ENCODE measurements around the gene OR6B1.
"Not testable (repeated sequence)": the region's sequence is repeated elsewhere in the genome, so short reads cannot be mapped to it uniquely, and the experiment has no call there.

The OR6B1 gene

DNA sequence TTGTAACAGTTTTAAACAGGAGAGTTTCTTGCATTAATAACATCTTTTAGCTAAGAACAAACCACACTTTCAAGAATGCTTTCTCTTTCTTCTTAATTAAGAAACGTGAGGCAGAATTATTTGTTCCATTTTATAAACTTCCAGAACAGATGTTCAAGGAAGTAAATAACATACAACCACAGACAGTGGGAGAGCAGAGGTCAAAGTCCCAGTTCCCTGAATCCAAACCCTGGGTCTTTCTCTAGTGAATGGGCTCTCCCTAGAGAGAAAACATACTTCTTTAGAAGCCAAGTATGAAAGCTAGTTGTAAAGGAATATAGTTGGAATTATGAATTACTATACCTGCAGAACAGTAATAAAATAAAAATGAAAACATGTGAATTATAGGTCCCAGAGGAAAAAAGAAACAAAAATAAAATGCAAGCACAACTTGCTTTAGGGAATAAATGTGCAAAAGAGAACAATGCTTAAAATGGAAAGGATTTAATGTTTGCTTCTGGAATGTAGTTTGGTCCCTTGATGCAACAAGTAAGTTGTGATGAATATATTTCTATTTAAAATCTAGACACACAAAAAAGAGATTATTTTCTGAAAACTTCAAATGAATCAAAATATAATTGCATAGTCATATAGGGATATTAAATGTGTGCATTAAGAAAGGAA is 6.0 kb downstream of the OR6B1 start:
- no peak for DNase-seq (ENCODE audit: low spot score)

- no peak for DNase-seq (ENCODE audit: low spot score)
Measured at GRCh38 chr7:144006692-144007042, 6.5 kb downstream of the OR6B1 start.

GRCh38 chr7:144009361-144009760 is 9.2 kb downstream of the OR6B1 start:
- no peak for DNase-seq (ENCODE audit: low spot score)

DNA sequence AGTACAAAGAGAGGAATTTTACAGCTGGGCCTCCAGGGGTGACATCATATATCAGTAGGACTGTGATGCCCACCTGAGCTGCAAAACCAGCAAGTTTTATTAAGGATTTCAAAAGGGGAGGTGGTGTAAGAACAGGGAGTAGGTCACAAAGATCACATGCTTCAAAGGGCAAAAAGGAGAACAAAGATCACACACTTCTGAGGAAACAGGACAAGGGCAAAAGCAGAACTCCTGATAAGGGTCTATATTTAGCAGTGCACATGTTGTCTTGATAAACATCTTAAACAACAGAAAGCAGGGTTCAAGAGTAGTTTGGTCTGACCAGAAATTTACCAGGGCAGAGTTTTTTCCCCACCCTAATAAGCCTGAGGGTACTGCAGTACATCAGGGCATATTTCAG is 9.9 kb downstream of the OR6B1 start:
- DNase-seq (ENCODE audit: low spot score) = not testable (repeated sequence)

DNA sequence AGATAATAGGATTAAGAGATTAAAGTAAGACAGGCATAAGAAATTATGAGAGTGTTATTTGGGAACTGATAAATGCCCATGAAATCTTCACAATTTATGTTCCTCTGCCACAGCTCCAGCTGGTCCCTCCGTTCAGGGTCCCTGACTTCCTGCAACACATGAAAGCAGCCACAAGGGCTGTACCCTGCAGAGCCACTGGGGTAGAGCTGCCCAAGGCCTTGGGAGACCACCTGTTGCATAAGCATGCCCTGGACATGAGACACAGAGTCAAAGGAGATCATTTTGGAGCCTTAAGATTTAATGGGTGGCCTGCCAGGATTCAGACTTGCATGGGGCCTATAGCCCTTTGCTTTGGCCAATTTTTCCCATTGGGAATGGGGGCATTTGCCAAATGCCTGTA is 10.7 kb downstream of the OR6B1 start:
- not testable (repeated sequence) for DNase-seq (ENCODE audit: low spot score)

- DNase-seq (ENCODE audit: low spot score) = no peak
Measured at GRCh38 chr7:144011458-144012230, 11.5 kb downstream of the OR6B1 start.

- DNase-seq (ENCODE audit: low spot score) = no peak
Measured at GRCh38 chr7:144018065-144018464, 17.9 kb downstream of the OR6B1 start.

DNA sequence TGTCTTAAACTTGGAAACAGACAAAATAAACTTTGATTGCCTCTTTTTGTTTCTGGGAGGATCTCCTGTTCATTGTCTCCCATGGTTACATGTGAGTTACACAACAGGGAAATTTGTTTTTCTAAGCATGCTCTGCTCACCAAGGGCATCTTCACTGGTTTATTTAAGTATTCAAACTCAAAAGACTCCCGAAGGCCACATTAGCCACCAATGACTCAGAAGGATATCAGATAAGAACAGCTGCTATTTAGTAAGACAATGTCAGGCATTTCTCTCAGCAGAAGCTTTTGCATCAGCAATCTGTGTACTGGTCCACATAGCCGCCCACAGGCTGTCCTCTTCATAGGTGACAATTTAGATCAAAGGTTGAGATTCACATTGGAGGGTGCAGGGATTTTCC is 19.3 kb downstream of the OR6B1 start:
- no peak for DNase-seq (ENCODE audit: low spot score)

DNA sequence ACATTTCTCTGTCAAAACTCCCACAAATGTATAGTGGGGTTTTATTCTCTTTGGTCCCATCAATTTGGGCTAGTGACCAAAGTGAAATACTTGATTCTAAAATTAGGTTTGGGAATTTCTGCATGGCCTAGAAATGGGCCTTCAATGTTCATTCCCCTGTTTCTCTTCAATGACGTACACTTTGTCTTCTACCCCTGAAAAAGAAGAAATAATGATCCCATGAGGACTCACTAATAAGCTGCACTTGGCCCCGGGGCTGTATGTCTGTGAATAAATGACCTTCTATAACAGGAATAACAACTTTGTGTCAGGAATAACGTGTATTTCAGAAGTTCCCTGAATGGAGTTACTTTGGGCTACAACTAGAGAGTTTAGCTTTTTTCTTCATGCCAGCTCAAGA is 20.2 kb downstream of the OR6B1 start:
- no peak for DNase-seq (ENCODE audit: low spot score)

GRCh38 chr7:144022169-144022568 is 22.0 kb downstream of the OR6B1 start:
- DNase-seq (ENCODE audit: low spot score) = no peak

DNA sequence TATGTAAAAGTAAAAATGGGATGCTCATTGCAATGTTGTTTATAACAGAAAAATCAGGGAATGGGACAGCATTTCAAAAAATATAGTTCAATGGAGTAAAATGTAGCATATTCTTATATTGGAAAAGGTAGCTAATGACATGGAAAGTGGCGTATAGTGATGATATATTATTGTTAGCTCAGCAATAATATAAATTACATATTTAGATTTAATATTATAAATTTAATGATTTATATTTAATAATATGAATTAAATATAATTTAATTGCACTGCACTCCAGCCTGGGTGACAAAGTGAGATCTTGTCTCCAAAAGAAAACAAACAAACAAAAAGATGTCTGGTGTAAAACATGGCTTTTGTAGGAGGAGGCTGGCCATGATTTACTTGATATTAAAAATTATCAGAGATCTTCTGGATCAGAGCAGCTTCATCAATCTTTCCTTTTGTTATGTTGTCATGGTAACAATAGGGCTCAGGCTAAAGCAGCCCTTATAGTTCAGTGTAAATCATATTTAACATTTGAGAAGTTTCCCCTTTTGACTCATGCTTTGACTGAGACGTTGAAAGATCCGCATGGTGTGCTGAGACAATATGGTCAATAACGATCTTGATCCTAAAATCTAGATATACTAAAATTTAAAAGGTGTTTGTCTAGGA is 23.2 kb downstream of the OR6B1 start:
- no peak for DNase-seq (ENCODE audit: low spot score)

- no peak for DNase-seq (ENCODE audit: low spot score)
Measured at GRCh38 chr7:144024213-144024612, 24.1 kb downstream of the OR6B1 start.

- DNase-seq (ENCODE audit: low spot score) = no peak
Measured at GRCh38 chr7:144026203-144026883, 26.2 kb downstream of the OR6B1 start.

GRCh38 chr7:144027070-144027469 is 26.9 kb downstream of the OR6B1 start:
- no peak for DNase-seq (ENCODE audit: low spot score)

DNA sequence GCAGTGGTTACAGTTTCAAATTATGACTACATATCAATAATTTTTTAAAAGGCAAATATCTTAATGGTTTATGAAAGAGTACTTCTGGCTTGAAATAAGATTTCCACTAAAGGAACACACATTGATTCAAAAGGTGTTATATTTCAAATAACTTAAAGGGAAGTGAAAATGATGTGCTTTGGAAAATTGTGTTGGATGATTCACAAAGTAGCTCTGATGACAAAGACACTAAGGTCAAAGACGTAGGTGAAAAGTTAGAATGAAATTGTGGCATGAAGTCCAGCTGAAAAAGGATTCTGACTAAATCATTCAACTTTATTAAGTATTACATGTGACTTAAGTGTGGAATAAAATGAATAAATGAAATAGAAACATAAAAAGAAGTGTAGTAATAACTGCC is 27.9 kb downstream of the OR6B1 start:
- no peak for DNase-seq (ENCODE audit: low spot score)

- no peak for DNase-seq (ENCODE audit: low spot score)
Measured at GRCh38 chr7:144028547-144028946, 28.4 kb downstream of the OR6B1 start.

DNA sequence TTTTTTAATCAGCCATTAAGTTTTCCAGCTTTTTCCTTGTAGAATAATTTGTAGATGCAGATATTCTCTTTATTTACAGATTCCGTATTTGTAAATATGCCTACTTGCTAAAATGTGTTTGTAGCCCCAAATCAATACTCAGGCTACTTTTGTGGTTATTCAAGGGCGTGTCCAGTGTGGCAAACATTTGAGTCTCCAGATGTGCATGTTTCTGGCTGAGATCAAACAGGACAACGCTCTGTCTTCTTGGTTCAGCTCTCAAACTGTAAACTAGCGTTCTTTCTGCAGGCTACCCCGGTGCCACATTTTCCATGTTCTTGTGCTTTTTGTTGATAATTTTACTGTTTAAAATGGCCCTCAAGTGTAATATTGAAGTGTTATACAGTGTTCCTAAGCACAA is 32.4 kb downstream of the OR6B1 start:
- DNase-seq (ENCODE audit: low spot score) = no peak

GRCh38 chr7:144032985-144033709 is 33.0 kb downstream of the OR6B1 start:
- DNase-seq (ENCODE audit: low spot score) = no peak

GRCh38 chr7:144035385-144035784 is 35.3 kb downstream of the OR6B1 start:
- DNase-seq (ENCODE audit: low spot score) = no peak

- DNase-seq (ENCODE audit: low spot score) = no peak
Measured at GRCh38 chr7:144036302-144036885, 36.3 kb downstream of the OR6B1 start.

- DNase-seq (ENCODE audit: low spot score) = no peak
Measured at GRCh38 chr7:144037414-144038035, 37.4 kb downstream of the OR6B1 start.
